ENCODE measurements around the gene ESPNL.

ESPNL gene

GRCh38 chr2:238176613-238177012 is 76.5 kb downstream of the ESPNL start:
- H3K36me3 ChIP-seq (ENCODE audit: control insufficient read depth, insufficient read depth, low read length): peaks cover 17% of the 10 kb centered on the region
- H3K27me3 ChIP-seq (ENCODE audit: control insufficient read depth, insufficient read depth, low read length): no peaks in the 10 kb centered on the region
- H3K9me3 ChIP-seq (ENCODE audit: control insufficient read depth, insufficient read depth, low read length): no peaks in the 10 kb centered on the region
- no peak overlapping the region for H3K27ac ChIP-seq (ENCODE audit: low read length)
- no peaks in the 10 kb centered on the region for H3K4me1 ChIP-seq (ENCODE audit: control insufficient read depth, insufficient read depth, low read length)
- no peak for DNase-seq (ENCODE audit: low read depth, low spot score)
- no peak overlapping the region for H3K4me3 ChIP-seq (ENCODE audit: low read length)

DNA sequence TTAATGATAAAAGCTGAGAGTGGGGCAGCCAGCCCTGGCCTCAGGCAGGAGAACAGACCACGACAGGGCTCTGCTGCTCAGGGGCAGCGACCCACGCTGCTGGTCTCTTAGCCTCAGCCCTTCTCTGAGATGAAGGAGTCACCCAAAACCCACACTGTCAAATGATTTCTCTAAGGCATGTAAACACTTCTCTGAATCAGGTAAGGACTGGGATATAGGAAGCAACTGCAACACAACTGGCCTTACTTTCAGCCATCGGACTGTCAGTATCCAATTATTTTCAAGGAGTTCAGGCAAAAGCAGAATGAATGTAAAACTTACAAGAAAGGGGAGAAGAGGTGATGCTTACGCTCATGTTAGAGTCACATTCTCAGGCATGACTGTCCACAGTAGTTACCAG is 80.4 kb downstream of the ESPNL start:
- DNase-seq (ENCODE audit: low read depth, low spot score): no peak
- peaks cover 29% of the 10 kb centered on the region for H3K36me3 ChIP-seq (ENCODE audit: control insufficient read depth, insufficient read depth, low read length)
- H3K27ac ChIP-seq (ENCODE audit: low read length): no peak overlapping the region
- no peaks in the 10 kb centered on the region for H3K9me3 ChIP-seq (ENCODE audit: control insufficient read depth, insufficient read depth, low read length)
- no peak overlapping the region for H3K4me3 ChIP-seq (ENCODE audit: low read length)
- H3K27me3 ChIP-seq (ENCODE audit: control insufficient read depth, insufficient read depth, low read length): no peaks in the 10 kb centered on the region
- no CpG with 5 or more reads among the region's 5 CpGs for WGBS (ENCODE audit: insufficient coverage, insufficient read length)
- H3K4me1 ChIP-seq (ENCODE audit: control insufficient read depth, insufficient read depth, low read length): no peaks in the 10 kb centered on the region

DNA sequence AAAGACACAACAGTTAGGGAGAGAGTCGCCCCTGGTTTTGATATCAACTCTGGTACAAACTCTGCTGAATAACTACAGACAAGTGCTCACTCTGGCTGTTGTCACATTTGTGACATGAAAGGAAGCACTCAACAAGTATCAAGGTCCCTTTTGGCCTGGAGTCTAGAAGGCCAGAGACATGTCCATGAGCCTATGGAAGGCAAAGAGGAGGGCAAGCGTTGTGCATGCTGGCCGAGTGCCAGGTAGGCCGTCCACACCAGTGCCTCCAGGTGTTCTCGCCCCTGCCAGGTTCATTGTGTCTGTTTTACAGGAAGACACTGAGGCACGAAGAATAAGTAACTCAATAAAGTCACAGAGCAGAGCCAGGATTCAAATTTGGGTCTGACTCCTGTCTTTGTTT is 82.2 kb downstream of the ESPNL start:
- Histone ChIP-seq H3K4me3 (ENCODE audit: low read length) (no peak overlapping the region), H3K27ac (ENCODE audit: low read length) (no peak overlapping the region), H3K4me1 (ENCODE audit: control insufficient read depth, insufficient read depth, low read length) (no peaks in the 10 kb centered on the region), H3K36me3 (ENCODE audit: control insufficient read depth, insufficient read depth, low read length) (peaks cover 29% of the 10 kb centered on the region), H3K9me3 (ENCODE audit: control insufficient read depth, insufficient read depth, low read length) (no peaks in the 10 kb centered on the region), H3K27me3 (ENCODE audit: control insufficient read depth, insufficient read depth, low read length) (no peaks in the 10 kb centered on the region)
- WGBS (ENCODE audit: insufficient coverage, insufficient read length): no CpG with 5 or more reads among the region's 6 CpGs
- no peak for DNase-seq (ENCODE audit: low read depth, low spot score)
